K562 (cell line): ENCODE data around the gene YPEL4. TPM values are rescaled to one million over a fixed set of nuclear protein-coding genes. Genes with fewer than 3 reads are reported as not detected.
A peak's percentile ranks its signal among the peaks of the same experiment; 100 is the strongest.

ENCODE experiments used
- ARID1B ChIP-seq: fragments of 450-650 bp; IDR thresholded peaks from 2 replicates; pipeline ENCODE4 v1.6.1; 2016; ENCODE audit warnings: antibody characterized with exemption, mild to moderate bottlenecking, inconsistent platforms
- ATF6 ChIP-seq: sonication (generic); formaldehyde crosslinking; IDR thresholded peaks from 2 replicates; pipeline ENCODE4 v1.4.0; 2020; ENCODE audit warnings: mild to moderate bottlenecking, missing genetic modification reagents
- ATF7 ChIP-seq: fragments of 450-650 bp; IDR thresholded peaks from 2 replicates; pipeline ENCODE4 v1.7.1; 2014; ENCODE audit warnings: mild to moderate bottlenecking, moderate library complexity
- CTBP1 ChIP-seq: fragments of 450-650 bp; IDR thresholded peaks from 2 replicates; pipeline ENCODE4 v1.6.1; 2016; ENCODE audit warnings: borderline replicate concordance
- HNRNPK ChIP-seq: fragments of 200-400 bp; formaldehyde crosslinking; IDR thresholded peaks from one replicate; pipeline ENCODE4 v1.6.1; 2018; ENCODE audit warnings: mild to moderate bottlenecking, low read depth, low read length; ENCODE audit not compliant: poor library complexity, severe bottlenecking
- RAD51 ChIP-seq: fragments of 450-650 bp; IDR thresholded peaks from 2 replicates; pipeline ENCODE4 v1.7.1; 2016; ENCODE audit warnings: low read depth, mild to moderate bottlenecking, borderline replicate concordance
- STAT5B ChIP-seq: fragments of 250-450 bp; sonication (Bioruptor Pico); IDR thresholded peaks from 2 replicates; pipeline ENCODE4 v1.8.0; 2021; ENCODE audit warnings: mild to moderate bottlenecking, inconsistent platforms
- USF1 ChIP-seq: sonication (generic); formaldehyde crosslinking; IDR thresholded peaks from 2 replicates; pipeline ENCODE4 v1.9.0; 2022; ENCODE audit warnings: mild to moderate bottlenecking, missing genetic modification reagents
- ZNF436 ChIP-seq: fragments of 250-450, 450-650 bp; sonication (Bioruptor Pico); formaldehyde crosslinking; IDR thresholded peaks from 2 replicates; pipeline ENCODE4 v1.7.0; 2020; ENCODE audit warnings: mild to moderate bottlenecking
- ZNF584 ChIP-seq: fragments of 200-800 bp; sonication (Bioruptor generic); IDR thresholded peaks from 2 replicates; pipeline ENCODE4 v1.6.1; 2016; ENCODE audit warnings: low read depth, mild to moderate bottlenecking, missing genetic modification characterization, missing compliant biosample characterization
- polyA plus RNA-seq, 8 experiments: library from polyadenylated mRNA; depleted of rRNA in 4 of 8; stranded (reverse) in 5 of 8; unstranded in 3 of 8; fragments of >200 nt; fragmentation: Nextera tagmentation in 2 of 8; fragmentation: Illumina TruSeq in 1 of 8; extraction: Ambion mirVana in 2 of 8; extraction: Trizol in 1 of 8; gene quantifications; 2 replicates each; pipeline versions ENCODE4 v1.2.1 to v1.2.3, GENCODE V29; 2011 to 2014; ENCODE audit warnings: inconsistent platforms in 1 of 8, missing spikeins in 1 of 8
- total RNA-seq, 7 experiments: library from RNA; depleted of rRNA in 6 of 7; stranded (reverse); fragments of >200 nt in 6 of 7; fragmentation: Illumina TruSeq in 2 of 7; extraction: Trizol in 2 of 7; gene quantifications; 2 replicates each; pipeline versions ENCODE4 v1.2.1 to v1.2.3, GENCODE V29; 2011 to 2021; ENCODE audit warnings: low replicate concordance in 1 of 7
- TF ChIP-seq, protein P1 (sequence below), 3 experiments: fragments of 200-800 bp in 1 of 3; sonication (Bioruptor generic) in 1 of 3; sonication (generic) in 1 of 3; formaldehyde crosslinking in 1 of 3; IDR thresholded peaks; 2 replicates each; pipeline versions ENCODE4 v1.6.1 to v1.8.0; 2016 to 2022; ENCODE audit warnings: mild to moderate bottlenecking in 2 of 3, missing compliant biosample characterization in 2 of 3, missing genetic modification characterization in 2 of 3, missing genetic modification reagents in 1 of 3
- TF ChIP-seq, protein P2 (sequence below), 2 experiments: fragments of 450-650 bp in 1 of 2; sonication (generic) in 1 of 2; formaldehyde crosslinking in 1 of 2; IDR thresholded peaks; 2 replicates each; pipeline versions ENCODE4 v1.7.1 to v1.9.0; 2016 to 2022; ENCODE audit warnings: inconsistent platforms in 1 of 2, mild to moderate bottlenecking in 1 of 2, missing genetic modification reagents in 1 of 2

Gene YPEL4
- total and polyA plus RNA-seq, 9 of the 15 experiments (the other 6 are each of a cell fraction or from before 2014, with no cell fraction given): 0.07 to 1.4 (median 0.40) TPM; not detected in 2

GRCh38 chr11:57657194-57658022 lies 7.7 kb upstream of the YPEL4 start, which contains the start of gene CLP1 (continued):
- TF ChIP-seq, protein P1, sequence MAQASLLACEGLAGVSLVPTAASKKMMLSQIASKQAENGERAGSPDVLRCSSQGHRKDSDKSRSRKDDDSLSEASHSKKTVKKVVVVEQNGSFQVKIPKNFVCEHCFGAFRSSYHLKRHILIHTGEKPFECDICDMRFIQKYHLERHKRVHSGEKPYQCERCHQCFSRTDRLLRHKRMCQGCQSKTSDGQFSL (CRISPR knock-in tag; IDR thresholded peaks at IDR 0.05): no peak
- TF ChIP-seq, protein P1 (tag; IDR thresholded peaks at IDR 0.05): no peak
- TF ChIP-seq ZNF584 (CRISPR knock-in tag) (no peak), STAT5B (CRISPR knock-in tag) (no peak), ATF6 (CRISPR knock-in tag) (no peak), HNRNPK (no peak), RAD51 (peak; percentile 48), ATF7 (peak; percentile 94), CTBP1 (peak; percentile 50; the same call in 1 of the 2 replicates), USF1 (CRISPR knock-in tag) (peak; percentile 73), ZNF436 (CRISPR knock-in tag) (no peak), ARID1B (peak; percentile 26; the same call in 1 of the 2 replicates)
- TF ChIP-seq, protein P2, sequence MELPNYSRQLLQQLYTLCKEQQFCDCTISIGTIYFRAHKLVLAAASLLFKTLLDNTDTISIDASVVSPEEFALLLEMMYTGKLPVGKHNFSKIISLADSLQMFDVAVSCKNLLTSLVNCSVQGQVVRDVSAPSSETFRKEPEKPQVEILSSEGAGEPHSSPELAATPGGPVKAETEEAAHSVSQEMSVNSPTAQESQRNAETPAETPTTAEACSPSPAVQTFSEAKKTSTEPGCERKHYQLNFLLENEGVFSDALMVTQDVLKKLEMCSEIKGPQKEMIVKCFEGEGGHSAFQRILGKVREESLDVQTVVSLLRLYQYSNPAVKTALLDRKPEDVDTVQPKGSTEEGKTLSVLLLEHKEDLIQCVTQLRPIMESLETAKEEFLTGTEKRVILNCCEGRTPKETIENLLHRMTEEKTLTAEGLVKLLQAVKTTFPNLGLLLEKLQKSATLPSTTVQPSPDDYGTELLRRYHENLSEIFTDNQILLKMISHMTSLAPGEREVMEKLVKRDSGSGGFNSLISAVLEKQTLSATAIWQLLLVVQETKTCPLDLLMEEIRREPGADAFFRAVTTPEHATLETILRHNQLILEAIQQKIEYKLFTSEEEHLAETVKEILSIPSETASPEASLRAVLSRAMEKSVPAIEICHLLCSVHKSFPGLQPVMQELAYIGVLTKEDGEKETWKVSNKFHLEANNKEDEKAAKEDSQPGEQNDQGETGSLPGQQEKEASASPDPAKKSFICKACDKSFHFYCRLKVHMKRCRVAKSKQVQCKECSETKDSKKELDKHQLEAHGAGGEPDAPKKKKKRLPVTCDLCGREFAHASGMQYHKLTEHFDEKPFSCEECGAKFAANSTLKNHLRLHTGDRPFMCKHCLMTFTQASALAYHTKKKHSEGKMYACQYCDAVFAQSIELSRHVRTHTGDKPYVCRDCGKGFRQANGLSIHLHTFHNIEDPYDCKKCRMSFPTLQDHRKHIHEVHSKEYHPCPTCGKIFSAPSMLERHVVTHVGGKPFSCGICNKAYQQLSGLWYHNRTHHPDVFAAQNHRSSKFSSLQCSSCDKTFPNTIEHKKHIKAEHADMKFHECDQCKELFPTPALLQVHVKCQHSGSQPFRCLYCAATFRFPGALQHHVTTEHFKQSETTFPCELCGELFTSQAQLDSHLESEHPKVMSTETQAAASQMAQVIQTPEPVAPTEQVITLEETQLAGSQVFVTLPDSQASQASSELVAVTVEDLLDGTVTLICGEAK (IDR thresholded peaks at IDR 0.05): peak; percentile 88
- TF ChIP-seq, protein P2 (CRISPR knock-in tag; IDR thresholded peaks at IDR 0.05): no peak
